ENCODE results near the gene POLR3GL.

- no peak for TF ChIP-seq CTCF (conservative IDR thresholded peaks at IDR 0.05; ENCODE audit: low read length)
- no peak for TF ChIP-seq EZH2phosphoT487 (IDR thresholded peaks at IDR 0.05; ENCODE audit: borderline replicate concordance, low read depth, low read length)
Measured at GRCh38 chr1:145997016-145997717, 32.7 kb downstream of the POLR3GL start.
